Left lung (tissue), 10 donors: ENCODE data around the gene NME7. TPM values are rescaled to one million over a fixed set of nuclear protein-coding genes. Genes with fewer than 3 reads are reported as not detected.

Experiments used
- ATAC-seq: fragments of 200-7000 bp; cut with Tn5 transposase; one replicate; pipeline ENCODE4 v1.9.1; 2020; ENCODE audit warnings: moderate library complexity
- DNase-seq, 4 donors: peaks; one replicate each; pipeline ENCODE4 v3.0.0-alpha.2; 2013 to 2020
- H3K27ac ChIP-seq, 2 donors: fragments of 200-600 bp; sonication (generic) in 1 of 2; one replicate each; pipeline versions ENCODE4 v1.5.0 to v1.8.0; 2020 to 2021
- H3K27me3 ChIP-seq, 2 donors: fragments of 200-600 bp; sonication (generic) in 1 of 2; one replicate each; pipeline versions ENCODE4 v1.5.0 to v1.8.0; 2020 to 2021
- H3K36me3 ChIP-seq, 2 donors: fragments of 200-600 bp; sonication (generic) in 1 of 2; one replicate each; pipeline versions ENCODE4 v1.5.0 to v1.8.0; 2020 to 2021
- H3K4me1 ChIP-seq, 2 donors: fragments of 200-600 bp; one replicate each; pipeline ENCODE4 v1.8.0; 2021
- H3K4me3 ChIP-seq, 2 donors: fragments of 200-600 bp; sonication (generic) in 1 of 2; one replicate each; pipeline versions ENCODE4 v1.5.0 to v1.8.0; 2020 to 2021; ENCODE audit warnings: mild to moderate bottlenecking in 1 of 2
- H3K9me3 ChIP-seq, 2 donors: fragments of 200-600 bp; sonication (generic) in 1 of 2; one replicate each; pipeline versions ENCODE4 v1.5.0 to v1.8.0; 2020 to 2021
- CTCF ChIP-seq, 2 donors: fragments of 200-600 bp; sonication (generic) in 1 of 2; IDR thresholded peaks; one replicate each; pipeline versions ENCODE4 v1.5.0 to v1.8.0; 2021; ENCODE audit warnings: antibody characterized with exemption in 2 of 2
- intact Hi-C, 2 donors: fragments of 100-400 bp; cut with DNase I; formaldehyde crosslinking; loops; one replicate each; pipeline versions ENCODE4 v1.11.2 to v1.14.2; 2022
- polyA plus RNA-seq, 6 donors: library from polyadenylated mRNA; unstranded; fragments of 120-200 nt; gene quantifications; one replicate each; pipeline ENCODE4 v1.2.1, GENCODE V29; 2013; ENCODE audit not compliant: insufficient read length in 6 of 6
- total RNA-seq, 2 donors: library from RNA; stranded (reverse); fragmentation: NEBNext Ultra II Directional; extraction: Animal tissue kit (Norgen Biotek cat#: 25700); gene quantifications; one replicate each; pipeline ENCODE4 v1.2.1, GENCODE V29; 2021
- donor health status: DM: no; HTN: yes; CAD: no.
- donor health status: DM: no; HTN: no; CAD: no.

NME7 gene
- total and polyA plus RNA-seq, 8 donors, result 13.6 to 77.6 (median 59.3) TPM

- Histone ChIP-seq H3K4me3 (no peak overlapping the region), H3K4me1 (no peaks in the 10 kb centered on the region), H3K27me3 (no peaks in the 10 kb centered on the region), H3K36me3 (no peaks in the 10 kb centered on the region), H3K27ac (no peak overlapping the region), H3K9me3 (no peaks in the 10 kb centered on the region)
- TF ChIP-seq CTCF (IDR thresholded peaks at IDR 0.05), result no peak
- ATAC-seq (no peak), DNase-seq (no peak)
- intact Hi-C loops, result no loop called here
Measured at GRCh38 chr1:169150641-169151337, 216.8 kb downstream of the NME7 start.

DNA sequence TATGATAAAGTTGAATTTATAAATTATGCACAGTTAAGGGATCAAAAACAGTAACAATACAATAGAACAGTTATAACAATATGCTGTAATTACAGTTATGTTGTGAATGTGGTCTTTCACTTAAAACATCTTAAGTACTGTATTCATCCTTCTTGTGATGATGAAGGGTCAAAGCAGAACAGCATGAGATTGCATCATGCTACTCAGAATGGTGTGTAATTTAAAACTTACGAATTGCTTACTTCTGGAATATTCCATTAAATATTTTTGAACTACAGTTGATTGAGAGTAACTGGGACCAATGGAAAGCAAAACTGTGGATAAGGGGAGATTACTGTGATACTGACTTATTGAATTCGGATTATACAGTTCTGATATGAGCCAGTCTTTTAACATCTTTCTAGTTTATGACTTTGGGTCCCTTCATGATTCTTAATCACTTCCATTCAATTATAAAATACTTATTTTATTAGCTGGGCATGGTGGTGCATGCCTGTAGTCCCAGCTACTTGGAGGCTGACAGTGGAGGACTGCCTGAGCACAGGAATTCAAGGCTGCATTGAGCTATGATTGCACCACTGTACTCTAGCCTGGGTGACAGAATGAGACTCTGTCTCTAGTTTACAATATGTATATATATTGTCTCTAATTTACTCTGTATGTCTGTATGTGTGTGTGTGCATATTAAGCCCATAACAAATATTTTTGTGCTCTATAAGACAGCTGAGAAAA is 217.9 kb downstream of the NME7 start:
- intact Hi-C loops, result no loop called here
- Histone ChIP-seq H3K9me3 (no peaks in the 10 kb centered on the region), H3K36me3 (no peaks in the 10 kb centered on the region), H3K4me1 (no peaks in the 10 kb centered on the region), H3K4me3 (no peak overlapping the region), H3K27me3 (no peaks in the 10 kb centered on the region), H3K27ac (no peak overlapping the region)
- DNase-seq, result no peak
- ATAC-seq, result no peak
- no peak for TF ChIP-seq CTCF (IDR thresholded peaks at IDR 0.05)

DNA sequence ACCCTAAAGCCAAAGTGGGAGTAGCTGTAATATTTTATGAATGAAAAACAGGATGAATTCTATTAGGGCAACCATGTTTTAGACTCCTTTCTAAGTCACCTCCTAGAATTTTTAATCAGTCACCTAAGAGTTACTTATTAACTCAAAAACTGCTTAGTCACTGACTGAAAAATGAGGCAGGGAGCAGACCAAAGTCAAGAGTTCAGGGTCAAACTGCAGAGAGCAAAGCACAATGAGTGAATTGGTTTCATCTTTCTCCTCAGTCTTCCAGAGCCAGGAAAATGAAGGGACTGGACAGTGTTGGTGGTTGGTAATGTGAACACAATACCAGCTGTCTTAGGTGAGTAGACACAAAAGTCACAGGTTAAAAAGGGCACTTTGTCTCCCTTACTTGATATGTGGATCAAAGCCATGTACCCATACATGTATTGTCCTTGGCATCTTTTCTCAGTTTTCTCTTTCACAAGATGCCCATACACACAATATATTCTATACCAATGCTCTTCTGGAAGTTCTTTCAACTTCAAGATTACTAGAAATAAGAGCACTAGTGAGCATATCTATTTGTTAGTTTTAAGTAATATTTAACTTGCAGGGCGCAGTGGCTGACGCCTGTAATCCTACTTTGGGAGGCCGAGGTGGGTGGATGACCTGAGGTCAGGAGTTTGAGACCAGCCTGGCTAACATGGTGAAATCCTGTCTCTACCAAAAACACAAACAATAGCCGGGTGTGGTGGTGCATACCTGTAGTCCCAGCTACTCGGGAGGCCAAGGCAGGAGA is 218.9 kb downstream of the NME7 start:
- DNase-seq (peak in 1 of 4 donors; percentile 4), ATAC-seq (peak; percentile 82)
- H3K36me3 ChIP-seq, result no peaks in the 10 kb centered on the region
- H3K27ac ChIP-seq, result no peak overlapping the region
- no peak overlapping the region for H3K4me3 ChIP-seq
- no peak for TF ChIP-seq CTCF (IDR thresholded peaks at IDR 0.05)
- intact Hi-C loops, result no loop called here
- no peaks in the 10 kb centered on the region for H3K9me3 ChIP-seq
- H3K4me1 ChIP-seq, result no peaks in the 10 kb centered on the region
- no peaks in the 10 kb centered on the region for H3K27me3 ChIP-seq

DNA sequence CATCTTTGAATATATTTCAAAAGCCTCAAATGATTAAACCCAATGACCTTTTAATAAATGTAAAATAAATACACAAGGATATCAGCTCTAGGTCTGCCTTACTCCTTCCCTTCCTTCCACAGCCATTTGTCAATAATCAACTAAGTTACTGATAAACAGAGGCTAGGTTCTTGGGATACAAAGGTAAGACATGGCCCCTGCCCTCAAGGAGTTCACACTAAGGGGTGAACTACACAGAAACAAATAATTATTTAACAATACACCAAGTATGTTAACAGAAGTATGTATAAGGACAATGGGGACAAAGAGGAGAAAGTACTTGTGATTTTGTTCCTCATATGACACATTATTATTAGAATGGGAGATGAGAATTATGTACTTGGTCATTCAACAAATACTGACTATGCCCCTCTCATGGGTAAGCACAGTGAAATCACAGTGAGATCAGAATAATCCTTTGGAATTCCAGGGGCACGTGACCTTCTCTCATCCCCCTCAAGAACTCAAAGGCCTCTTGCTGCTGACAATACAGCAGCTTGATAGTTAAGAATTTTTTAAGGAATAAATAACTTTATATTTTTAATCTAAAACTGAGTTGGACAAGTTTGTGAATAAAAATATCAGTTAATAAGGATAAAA is 220.9 kb downstream of the NME7 start:
- Histone ChIP-seq H3K4me1 (no peaks in the 10 kb centered on the region), H3K27me3 (no peaks in the 10 kb centered on the region), H3K27ac (no peak overlapping the region), H3K9me3 (no peaks in the 10 kb centered on the region), H3K4me3 (no peak overlapping the region), H3K36me3 (no peaks in the 10 kb centered on the region)
- intact Hi-C loops, result no loop called here
- no peak for TF ChIP-seq CTCF (IDR thresholded peaks at IDR 0.05)
- ATAC-seq, result no peak
- DNase-seq, result no peak
